HG03066 (cell line): ENCODE results near the gene LRRC4C.
"Not testable (repeated sequence)": the region's sequence is repeated elsewhere in the genome, so short reads cannot be mapped to it uniquely, and the experiment has no call there.

Experiments
- ATAC-seq: cut with Tn5 transposase; IDR thresholded peaks from one replicate; pipeline ENCODE4 v1.9.1; 2021; ENCODE audit warnings: low read depth; ENCODE audit not compliant: unreplicated experiment

Gene LRRC4C

GRCh38 chr11:40573254-40573891 is 886.1 kb downstream of the LRRC4C start:
- ATAC-seq: no peak

- no peak for ATAC-seq
Measured at GRCh38 chr11:40569947-40570531, 889.4 kb downstream of the LRRC4C start.

DNA sequence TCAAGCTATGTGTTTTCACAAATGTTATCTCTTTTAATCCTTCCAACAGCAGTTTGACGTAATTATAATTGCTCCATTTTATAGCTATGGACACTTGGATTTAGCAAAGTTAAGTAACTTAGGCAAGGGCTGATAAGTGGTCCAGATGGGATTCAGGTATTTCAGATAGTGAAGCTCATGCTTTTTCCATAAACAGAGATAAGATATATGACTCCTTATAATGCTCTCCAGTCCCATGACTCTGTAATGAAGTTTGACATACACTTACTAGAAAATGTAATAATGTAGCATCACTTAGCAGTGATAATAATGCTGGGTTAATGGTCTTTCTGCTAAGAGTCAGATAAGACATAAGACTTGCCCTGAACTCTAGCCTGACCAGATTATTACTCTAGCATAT is 892.1 kb downstream of the LRRC4C start:
- ATAC-seq: no peak

DNA sequence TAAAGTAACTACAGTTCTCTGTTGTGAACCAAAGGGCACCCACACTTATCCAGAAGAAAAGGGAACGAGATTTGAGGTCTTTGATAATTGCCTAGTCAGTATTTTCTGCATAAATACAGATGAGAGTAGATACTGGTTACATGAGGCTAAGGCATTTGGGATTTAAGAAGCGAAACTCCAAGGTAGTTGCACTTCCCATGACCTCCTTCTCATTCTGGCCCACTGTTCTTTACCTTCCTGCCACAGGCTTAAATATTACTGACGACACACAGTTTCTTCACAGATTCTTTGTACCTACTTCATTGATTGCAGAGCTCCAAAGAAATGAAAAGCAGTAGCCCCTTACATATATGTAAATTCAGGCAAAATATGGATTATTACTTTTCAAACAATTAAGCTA is 915.3 kb downstream of the LRRC4C start:
- ATAC-seq: no peak

DNA sequence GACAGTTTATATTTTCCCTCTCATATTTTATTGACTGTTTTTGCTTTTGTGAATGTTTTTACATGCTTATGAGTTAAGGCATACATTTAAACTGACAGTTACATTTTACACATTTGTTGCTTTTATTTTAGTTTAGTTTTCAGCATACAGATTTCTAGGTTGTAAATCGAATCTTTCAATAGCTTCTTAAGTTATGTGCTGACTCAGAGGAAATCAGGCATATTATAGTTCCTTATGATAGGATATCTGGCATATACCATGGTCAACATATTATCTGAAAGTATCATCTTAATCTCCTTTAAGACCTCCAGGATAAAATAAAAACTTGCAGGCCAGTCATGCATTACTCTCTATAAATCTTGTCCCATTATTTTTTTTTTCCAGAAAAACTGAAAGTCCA is 916.6 kb downstream of the LRRC4C start:
- ATAC-seq: no peak

- no peak for ATAC-seq
Measured at GRCh38 chr11:40537734-40538133, 921.7 kb downstream of the LRRC4C start.

DNA sequence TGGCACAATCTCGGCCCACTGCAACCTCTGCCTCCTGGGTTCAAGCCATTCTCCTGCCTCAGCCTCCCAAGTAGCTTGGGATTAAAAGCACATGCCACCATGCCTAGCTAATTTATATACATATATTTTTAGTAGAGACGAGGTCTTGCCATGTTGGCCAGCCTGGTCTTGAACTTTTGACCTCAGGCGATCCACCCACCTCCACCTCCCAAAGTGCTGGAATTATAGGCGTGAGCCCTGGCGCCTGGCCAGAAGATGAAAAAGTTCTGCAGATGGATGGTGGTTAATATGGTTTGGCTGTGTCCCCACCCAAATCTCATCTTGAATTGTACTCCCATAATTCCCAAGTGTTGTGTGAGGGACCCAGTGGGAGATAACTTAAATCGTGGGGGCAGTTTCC is 937.4 kb downstream of the LRRC4C start:
- ATAC-seq: not testable (repeated sequence)

DNA sequence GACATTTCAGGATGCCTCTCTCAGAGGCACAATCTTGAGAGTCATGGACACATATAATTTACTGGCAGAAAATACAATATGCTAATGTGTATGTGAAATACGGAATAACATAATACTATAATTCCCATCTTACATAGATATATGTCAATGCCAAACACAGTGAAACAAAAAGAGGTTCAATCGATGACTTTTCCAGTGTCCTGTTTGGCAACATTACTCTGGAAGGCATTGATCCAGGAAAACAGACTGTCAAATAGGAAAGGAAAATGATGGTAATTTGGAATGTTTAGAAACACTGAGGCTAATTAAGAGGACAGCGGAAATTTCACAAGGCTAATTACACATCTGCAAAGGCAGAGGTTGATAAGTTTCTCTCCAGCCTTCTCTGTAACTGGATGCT is 942.3 kb downstream of the LRRC4C start:
- no peak for ATAC-seq

DNA sequence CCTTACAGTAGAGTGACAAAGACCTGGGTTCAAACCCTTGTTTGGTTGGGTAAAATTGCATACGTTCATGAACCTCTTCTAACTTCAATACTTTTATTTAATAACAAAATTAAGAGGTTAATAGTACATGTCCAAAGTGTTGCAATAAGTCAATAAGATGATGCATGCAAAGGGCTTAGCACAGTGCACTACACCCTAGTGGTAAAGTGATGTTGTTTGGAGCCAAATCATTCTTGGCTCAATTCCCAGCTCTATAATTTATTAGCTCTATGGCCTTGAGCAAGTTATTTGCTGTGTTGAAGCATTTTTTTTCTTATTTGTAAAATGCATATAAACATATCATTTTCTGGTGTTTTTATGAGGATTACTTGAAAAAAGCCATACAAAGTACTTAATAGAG is 945.3 kb downstream of the LRRC4C start:
- no peak for ATAC-seq

DNA sequence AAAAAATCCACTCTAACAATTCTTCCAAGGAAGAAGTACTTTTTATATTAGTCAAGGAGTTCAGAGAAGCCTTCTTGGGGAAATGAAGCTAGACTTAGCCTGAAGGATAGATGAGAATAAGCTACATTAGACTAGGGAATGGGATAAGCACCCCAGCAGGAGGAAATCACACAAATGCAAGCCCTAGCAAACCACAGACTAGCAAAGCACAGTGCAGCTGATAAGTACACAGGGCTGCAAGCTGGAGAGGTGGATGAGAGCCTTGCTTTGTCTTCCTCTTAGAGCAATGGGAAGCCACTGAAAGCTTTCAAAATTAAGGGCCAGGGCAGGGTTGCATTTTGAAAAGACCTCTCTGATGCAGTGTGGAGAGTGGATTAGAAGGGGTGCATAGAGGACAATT is 946.2 kb downstream of the LRRC4C start:
- no peak for ATAC-seq

- ATAC-seq: no peak
Measured at GRCh38 chr11:40508303-40508702, 951.1 kb downstream of the LRRC4C start.

DNA sequence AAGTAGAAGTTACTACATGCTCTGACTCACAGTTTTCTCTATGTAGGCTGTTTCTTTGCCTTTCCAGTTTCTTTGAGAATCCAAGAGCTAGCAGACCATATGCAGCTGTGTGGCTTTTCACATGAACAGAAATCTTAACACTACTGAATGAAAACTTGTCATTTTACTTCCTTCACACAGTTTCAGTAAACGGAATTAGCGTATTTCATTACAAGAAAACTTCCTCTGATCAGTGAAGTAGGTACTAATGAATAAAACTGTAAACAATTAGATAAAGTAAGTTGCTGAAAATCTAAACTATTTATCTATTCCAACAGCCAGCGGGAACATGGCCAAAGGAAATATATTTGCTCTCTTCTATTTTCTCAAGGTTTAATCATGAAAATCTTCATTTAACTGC is 953.2 kb downstream of the LRRC4C start:
- ATAC-seq: no peak

- no peak for ATAC-seq
Measured at GRCh38 chr11:40491341-40491740, 968.1 kb downstream of the LRRC4C start.

DNA sequence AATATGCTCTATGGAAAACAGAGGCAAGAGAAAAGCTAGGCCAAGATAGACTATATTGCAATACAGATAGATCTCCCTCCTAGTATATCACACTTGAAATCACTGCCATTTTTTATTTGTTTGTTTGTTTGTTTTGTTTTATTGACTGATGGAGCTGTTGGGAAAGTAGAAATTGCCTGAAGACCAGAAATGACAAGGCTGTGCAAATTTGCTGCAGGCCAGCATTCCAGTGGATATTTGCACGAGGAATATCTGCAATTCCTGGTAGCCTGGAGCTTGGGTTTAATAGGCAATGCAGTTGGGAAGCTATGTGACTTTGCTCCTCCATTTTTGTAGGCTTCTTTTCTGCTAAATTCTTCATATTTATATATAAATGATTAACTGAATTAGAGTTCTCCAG is 991.7 kb downstream of the LRRC4C start:
- no peak for ATAC-seq

DNA sequence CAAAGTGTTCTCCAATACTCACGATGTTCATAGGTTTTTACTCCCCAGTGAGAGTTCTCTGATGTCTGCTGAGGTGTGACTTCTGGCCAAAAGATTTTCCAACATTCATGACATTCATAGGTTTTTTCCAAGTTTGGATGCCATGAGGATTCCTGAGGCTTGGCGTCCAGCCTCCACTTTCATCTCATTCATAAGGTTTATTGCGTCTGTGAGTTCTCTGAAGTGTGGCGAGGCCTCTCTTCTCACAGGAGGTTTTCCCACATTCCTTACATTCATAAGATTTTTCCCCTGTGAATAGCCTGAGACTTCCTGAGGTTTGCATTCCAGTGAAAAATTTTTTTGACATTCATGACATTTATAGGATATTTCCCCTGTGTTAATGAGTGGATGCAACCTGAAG is 1014.1 kb downstream of the LRRC4C start:
- ATAC-seq: no peak

GRCh38 chr11:40444151-40444550 is 1015.3 kb downstream of the LRRC4C start:
- ATAC-seq: no peak

DNA sequence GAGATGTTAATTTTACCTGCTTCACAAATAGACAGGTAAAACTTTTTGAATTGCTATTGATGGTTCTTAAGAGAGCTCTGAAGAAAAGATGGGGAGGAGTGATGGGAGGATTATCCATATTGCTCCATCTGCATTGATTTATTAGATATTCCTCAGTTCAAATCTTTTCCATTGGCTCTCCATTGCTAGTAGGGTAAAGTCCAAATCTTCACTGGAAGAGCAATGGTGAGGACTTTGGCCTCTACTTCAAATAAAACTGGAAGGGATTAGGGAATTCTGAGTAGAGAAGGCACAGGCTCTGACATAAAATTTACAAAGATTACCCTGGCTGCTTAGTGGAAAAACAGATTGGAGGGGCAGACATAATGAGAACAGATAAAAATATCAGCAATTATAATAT is 1024.1 kb downstream of the LRRC4C start:
- no peak for ATAC-seq

GRCh38 chr11:40434926-40435325 is 1024.5 kb downstream of the LRRC4C start:
- no peak for ATAC-seq

DNA sequence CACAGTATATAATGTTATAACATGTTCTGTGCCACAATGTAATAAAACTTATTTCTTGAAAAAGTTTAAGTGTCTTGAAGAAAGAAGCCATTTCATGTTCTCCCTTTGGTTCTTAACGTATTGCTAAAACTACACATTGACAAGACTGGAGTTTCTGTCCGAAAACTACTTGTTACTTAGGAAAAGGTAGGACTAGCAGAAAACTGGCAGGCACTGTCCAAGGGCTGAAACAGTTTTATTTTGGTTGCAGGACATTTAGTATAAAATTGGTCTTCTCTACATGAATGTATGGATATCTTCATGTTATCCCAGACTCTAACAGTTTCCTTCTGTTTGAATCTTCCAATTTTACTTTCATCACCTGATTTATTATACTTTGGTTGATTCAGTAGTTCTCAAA is 1027.1 kb downstream of the LRRC4C start:
- no peak for ATAC-seq

- no peak for ATAC-seq
Measured at GRCh38 chr11:40425168-40425567, 1034.3 kb downstream of the LRRC4C start.

DNA sequence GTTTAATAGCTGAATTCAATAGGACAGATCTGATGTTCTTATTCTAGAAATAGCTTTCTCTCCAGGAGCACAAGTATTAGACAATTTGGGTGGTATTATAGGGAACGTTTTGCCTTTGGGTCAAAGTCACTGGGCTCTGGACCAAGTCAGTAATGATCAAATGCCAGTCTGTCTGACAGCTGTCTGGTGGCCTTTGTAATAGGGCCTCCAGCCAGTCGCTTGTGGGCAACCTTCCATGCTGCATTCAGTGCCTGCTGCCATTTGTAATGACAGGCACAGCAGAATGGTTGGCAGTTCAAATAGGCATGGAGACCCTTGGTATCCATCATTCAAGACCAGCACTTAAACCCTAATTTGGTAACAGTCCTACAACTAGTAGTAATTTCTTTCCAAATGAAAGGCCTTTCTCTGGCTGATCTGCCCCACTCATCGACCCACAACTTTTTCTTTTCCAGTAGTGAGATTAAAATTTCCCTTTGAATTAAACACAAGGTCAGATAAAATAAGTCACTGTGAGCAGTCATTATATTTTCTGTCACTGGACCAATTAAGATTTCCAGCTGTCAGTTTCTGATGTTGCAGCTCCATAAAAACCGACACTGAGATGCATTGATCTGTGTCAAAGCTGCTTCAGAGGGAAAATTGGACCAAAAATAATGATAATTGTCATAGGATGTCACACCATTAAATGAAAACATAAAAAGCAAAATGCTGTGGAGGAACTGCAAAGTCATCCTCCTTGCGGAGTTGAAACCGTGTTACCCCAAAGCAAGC is 1038.1 kb downstream of the LRRC4C start:
- ATAC-seq: no peak

DNA sequence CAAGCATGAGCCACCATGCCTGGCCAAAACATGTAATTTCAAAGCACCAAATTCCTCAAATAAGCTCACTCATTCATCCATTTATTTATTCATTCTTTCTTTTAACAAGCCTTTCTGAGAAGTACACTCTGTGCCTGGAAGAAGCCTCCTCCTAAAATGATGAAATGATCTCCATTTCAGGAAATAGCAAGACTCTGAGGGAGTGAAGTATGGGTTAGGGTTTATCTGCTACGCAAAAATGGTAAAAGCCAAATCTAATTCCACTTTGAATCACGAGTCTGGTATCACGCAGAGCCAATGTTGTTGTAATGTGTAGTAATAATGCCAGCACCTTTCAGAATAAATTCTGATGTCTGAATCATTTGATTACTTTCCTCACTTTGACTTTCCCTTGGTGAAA is 1041.8 kb downstream of the LRRC4C start:
- no peak for ATAC-seq
